ENCODE measurements around the gene KIF12.

Gene KIF12

GRCh38 chr9:114058688-114059046 lies 40.4 kb downstream of the KIF12 start:
- H3K9me3 Mint-ChIP-seq, result no peaks in the 10 kb centered on the region
- H3K36me3 Mint-ChIP-seq (ENCODE audit: low read depth), result no peaks in the 10 kb centered on the region
- peaks cover 4% of the 10 kb centered on the region for H3K27me3 Mint-ChIP-seq (ENCODE audit: low read depth)
- H3K4me3 Mint-ChIP-seq, result no peak overlapping the region
- H3K4me1 Mint-ChIP-seq (ENCODE audit: low read depth), result no peaks in the 10 kb centered on the region
- H3K27ac Mint-ChIP-seq, result no peak overlapping the region

GRCh38 chr9:114057161-114057885 lies 41.8 kb downstream of the KIF12 start:
- Mint-ChIP-seq H3K27ac (no peak overlapping the region), H3K9me3 (no peaks in the 10 kb centered on the region), H3K4me3 (no peak overlapping the region), H3K27me3 (ENCODE audit: low read depth) (no peaks in the 10 kb centered on the region), H3K36me3 (ENCODE audit: low read depth) (no peaks in the 10 kb centered on the region), H3K4me1 (ENCODE audit: low read depth) (no peaks in the 10 kb centered on the region)

DNA sequence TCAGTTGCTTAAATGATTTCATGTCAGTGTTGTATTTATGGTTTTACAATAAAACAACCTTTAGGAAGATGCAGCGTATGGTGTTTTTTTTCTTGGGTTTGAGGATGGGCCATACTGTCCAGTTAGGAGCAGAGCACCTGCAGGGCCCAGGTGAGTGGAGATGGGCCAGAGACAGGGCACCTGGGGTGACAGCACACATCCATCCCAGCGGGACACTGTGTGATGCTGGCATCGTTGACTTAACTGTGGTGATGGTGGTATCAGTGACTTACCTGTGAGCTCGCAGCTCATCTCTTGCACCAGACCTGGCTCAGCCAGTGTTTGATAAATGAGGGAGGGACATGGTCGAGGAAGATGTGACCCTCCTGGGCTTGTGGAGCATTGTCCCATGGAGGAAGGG lies 42.6 kb downstream of the KIF12 start:
- no peak overlapping the region for H3K27ac Mint-ChIP-seq
- no peak overlapping the region for H3K4me3 Mint-ChIP-seq
- H3K36me3 Mint-ChIP-seq (ENCODE audit: low read depth), result no peaks in the 10 kb centered on the region
- H3K9me3 Mint-ChIP-seq, result no peaks in the 10 kb centered on the region
- no peaks in the 10 kb centered on the region for H3K4me1 Mint-ChIP-seq (ENCODE audit: low read depth)
- H3K27me3 Mint-ChIP-seq (ENCODE audit: low read depth), result no peaks in the 10 kb centered on the region

DNA sequence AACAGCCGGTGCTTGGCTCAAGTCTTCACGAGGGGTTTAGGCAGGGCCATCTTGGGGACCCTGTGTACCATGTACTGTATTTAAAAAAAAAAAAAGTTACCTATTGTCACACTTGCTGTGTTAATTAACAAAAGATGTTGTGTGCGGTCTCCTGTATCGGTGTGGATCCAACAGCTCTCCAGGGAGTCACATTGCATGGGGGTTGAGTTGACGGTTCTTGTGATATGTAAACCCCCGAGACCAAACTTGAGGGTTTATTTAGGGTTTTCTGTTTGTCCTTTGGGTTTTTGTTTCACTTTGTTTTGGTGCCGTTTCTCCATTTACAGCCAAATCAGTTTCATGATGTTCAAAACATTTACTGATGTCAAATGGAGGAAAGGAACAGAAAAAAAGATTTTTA lies 43.2 kb downstream of the KIF12 start:
- H3K27ac Mint-ChIP-seq, result no peak overlapping the region

GRCh38 chr9:114055061-114055460 lies 44.0 kb downstream of the KIF12 start:
- H3K4me3 Mint-ChIP-seq, result no peak overlapping the region
- H3K27me3 Mint-ChIP-seq (ENCODE audit: low read depth), result no peaks in the 10 kb centered on the region
- H3K4me1 Mint-ChIP-seq (ENCODE audit: low read depth), result no peaks in the 10 kb centered on the region
- H3K27ac Mint-ChIP-seq, result no peak overlapping the region
- H3K36me3 Mint-ChIP-seq (ENCODE audit: low read depth), result no peaks in the 10 kb centered on the region
- no peaks in the 10 kb centered on the region for H3K9me3 Mint-ChIP-seq

More for the DNA sequence above, 43.2 kb downstream of the KIF12 start:
- Mint-ChIP-seq H3K36me3 (ENCODE audit: low read depth) (no peaks in the 10 kb centered on the region), H3K4me1 (ENCODE audit: low read depth) (no peaks in the 10 kb centered on the region), H3K4me3 (no peak overlapping the region), H3K27me3 (ENCODE audit: low read depth) (no peaks in the 10 kb centered on the region), H3K9me3 (no peaks in the 10 kb centered on the region)

DNA sequence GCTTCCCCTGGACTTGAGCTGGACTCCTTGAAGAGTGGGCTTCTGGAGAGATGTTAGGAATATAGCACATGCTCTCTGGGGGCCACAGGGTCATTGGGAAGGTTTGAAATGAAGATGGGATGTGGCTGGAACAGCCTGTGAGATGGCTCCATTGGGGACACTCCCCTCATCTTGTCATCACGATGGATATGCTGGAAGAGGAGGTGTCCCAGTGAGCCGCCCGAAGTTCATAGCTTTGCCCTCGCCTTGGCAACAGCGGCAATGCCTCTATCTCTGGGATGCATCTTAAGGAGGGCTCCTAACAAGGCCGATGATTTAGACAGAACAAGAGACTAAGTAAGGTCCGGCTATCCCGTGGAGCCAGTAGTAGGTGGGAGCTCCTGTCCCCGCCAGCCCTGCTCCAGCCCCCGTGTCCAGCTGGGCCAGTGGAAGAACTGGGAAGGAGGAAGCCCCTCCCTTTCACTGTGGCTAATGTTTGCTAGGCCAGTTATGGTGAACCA lies 44.9 kb downstream of the KIF12 start:
- no peaks in the 10 kb centered on the region for H3K27me3 Mint-ChIP-seq (ENCODE audit: low read depth)
- no peaks in the 10 kb centered on the region for H3K9me3 Mint-ChIP-seq
- H3K4me3 Mint-ChIP-seq, result no peak overlapping the region
- no peaks in the 10 kb centered on the region for H3K36me3 Mint-ChIP-seq (ENCODE audit: low read depth)
- H3K4me1 Mint-ChIP-seq (ENCODE audit: low read depth), result no peaks in the 10 kb centered on the region
- H3K27ac Mint-ChIP-seq, result no peak overlapping the region

GRCh38 chr9:114053246-114054005 lies 45.7 kb downstream of the KIF12 start:
- no peak overlapping the region for H3K27ac Mint-ChIP-seq
- H3K4me1 Mint-ChIP-seq (ENCODE audit: low read depth), result no peaks in the 10 kb centered on the region
- H3K36me3 Mint-ChIP-seq (ENCODE audit: low read depth), result no peaks in the 10 kb centered on the region
- H3K27me3 Mint-ChIP-seq (ENCODE audit: low read depth), result no peaks in the 10 kb centered on the region
- H3K4me3 Mint-ChIP-seq, result no peak overlapping the region
- H3K9me3 Mint-ChIP-seq, result no peaks in the 10 kb centered on the region

DNA sequence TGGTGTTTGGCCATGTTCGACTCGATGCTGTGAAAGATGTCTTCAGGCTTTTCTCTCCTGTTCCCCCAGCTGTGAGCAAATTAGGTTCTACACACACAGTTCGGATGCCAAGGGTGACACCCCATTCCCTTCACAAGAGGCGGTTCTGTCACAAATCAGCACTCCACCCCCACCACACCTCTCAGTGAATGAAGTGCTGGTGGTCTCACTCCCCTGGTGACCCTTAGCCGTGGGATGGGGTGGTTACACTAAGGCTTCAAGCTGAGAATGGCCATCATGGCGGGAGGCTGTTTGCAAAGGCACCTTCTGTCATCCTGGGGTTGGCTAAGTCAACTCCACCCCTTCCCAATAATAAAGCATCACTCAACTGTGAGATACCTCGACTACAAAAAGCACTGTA lies 47.4 kb downstream of the KIF12 start:
- H3K36me3 Mint-ChIP-seq (ENCODE audit: low read depth), result no peaks in the 10 kb centered on the region
- H3K27ac Mint-ChIP-seq, result no peak overlapping the region
- H3K9me3 Mint-ChIP-seq, result no peaks in the 10 kb centered on the region
- no peaks in the 10 kb centered on the region for H3K27me3 Mint-ChIP-seq (ENCODE audit: low read depth)
- no peaks in the 10 kb centered on the region for H3K4me1 Mint-ChIP-seq (ENCODE audit: low read depth)
- H3K4me3 Mint-ChIP-seq, result no peak overlapping the region

DNA sequence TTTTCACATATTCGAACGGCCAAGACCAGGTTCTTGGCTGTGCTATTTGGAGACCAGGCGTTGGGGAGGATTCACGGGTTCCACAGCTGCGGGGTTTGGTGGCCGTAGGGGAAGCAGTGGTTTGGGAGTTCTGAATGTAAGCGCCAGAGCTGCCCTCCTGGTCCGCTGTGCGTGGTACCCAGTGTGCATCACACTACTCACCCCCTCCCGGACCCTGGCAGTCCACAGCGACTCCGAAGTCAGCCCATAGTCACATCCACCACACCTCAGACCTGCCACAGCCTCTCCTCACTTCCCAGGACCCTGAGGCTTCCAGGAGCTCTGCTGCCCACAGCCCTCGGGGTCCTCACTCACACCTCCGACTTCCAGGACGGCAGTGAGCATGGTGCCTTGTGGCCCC lies 47.8 kb downstream of the KIF12 start:
- H3K36me3 Mint-ChIP-seq (ENCODE audit: low read depth), result no peaks in the 10 kb centered on the region
- H3K27ac Mint-ChIP-seq, result no peak overlapping the region
- H3K4me3 Mint-ChIP-seq, result no peak overlapping the region
- no peaks in the 10 kb centered on the region for H3K27me3 Mint-ChIP-seq (ENCODE audit: low read depth)
- H3K4me1 Mint-ChIP-seq (ENCODE audit: low read depth), result no peaks in the 10 kb centered on the region
- no peaks in the 10 kb centered on the region for H3K9me3 Mint-ChIP-seq

DNA sequence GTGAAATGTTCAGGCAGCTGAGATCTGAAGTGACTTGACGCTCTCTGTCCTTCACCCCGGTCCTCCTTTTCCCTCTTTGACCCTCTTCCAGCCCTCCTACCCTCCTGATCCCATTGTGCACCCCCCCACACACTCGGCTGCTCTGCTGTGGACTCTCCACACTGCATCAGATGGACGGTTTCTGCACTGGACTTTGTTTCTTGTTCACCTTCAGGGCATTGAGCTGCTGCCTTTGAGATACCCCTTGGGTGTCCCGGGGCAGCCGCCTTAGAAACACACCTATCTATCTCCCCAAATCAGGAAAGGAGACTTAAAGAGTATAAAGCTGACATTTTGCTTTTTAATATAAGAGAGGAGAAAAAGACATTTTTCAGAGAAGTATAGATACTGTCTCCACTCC lies 48.4 kb downstream of the KIF12 start:
- Mint-ChIP-seq H3K9me3 (no peaks in the 10 kb centered on the region), H3K4me3 (no peak overlapping the region), H3K27me3 (ENCODE audit: low read depth) (peaks cover 3% of the 10 kb centered on the region), H3K4me1 (ENCODE audit: low read depth) (no peaks in the 10 kb centered on the region), H3K36me3 (ENCODE audit: low read depth) (no peaks in the 10 kb centered on the region), H3K27ac (no peak overlapping the region)

- H3K4me3 Mint-ChIP-seq, result no peak overlapping the region
- no peaks in the 10 kb centered on the region for H3K4me1 Mint-ChIP-seq (ENCODE audit: low read depth)
- no peaks in the 10 kb centered on the region for H3K9me3 Mint-ChIP-seq
- no peak overlapping the region for H3K27ac Mint-ChIP-seq
- no peaks in the 10 kb centered on the region for H3K36me3 Mint-ChIP-seq (ENCODE audit: low read depth)
- H3K27me3 Mint-ChIP-seq (ENCODE audit: low read depth), result peaks cover 3% of the 10 kb centered on the region
These were observed 48.9 kb downstream of the KIF12 start for GRCh38 chr9:114050226-114050568.

DNA sequence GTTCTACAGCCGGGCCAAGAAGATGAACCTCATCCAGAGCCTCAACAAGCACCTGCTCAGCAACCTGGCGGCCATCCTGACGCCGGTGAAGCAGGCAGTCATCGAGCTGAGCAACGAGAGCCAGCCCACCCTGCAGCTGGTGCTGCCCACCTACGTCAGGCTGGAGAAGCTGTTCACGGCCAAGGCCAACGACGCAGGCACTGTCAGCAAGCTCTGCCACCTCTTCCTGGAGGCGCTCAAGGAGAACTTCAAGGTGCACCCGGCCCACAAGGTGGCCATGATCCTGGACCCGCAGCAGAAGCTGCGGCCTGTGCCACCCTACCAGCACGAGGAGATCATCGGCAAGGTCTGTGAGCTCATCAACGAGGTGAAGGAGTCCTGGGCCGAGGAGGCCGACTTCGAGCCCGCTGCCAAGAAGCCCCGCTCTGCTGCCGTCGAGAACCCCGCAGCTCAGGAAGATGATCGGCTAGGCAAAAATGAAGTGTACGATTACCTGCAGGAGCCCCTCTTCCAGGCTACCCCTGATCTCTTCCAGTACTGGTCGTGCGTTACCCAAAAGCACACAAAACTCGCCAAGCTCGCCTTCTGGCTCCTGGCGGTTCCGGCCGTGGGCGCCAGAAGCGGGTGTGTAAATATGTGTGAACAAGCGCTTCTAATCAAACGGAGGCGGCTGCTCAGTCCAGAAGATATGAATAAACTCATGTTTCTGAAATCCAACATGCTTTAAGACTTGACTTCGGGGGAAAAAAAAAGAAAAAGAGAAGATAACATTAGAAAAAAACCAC lies 49.5 kb downstream of the KIF12 start:
- H3K9me3 Mint-ChIP-seq, result no peaks in the 10 kb centered on the region
- peaks cover 3% of the 10 kb centered on the region for H3K27me3 Mint-ChIP-seq (ENCODE audit: low read depth)
- H3K4me1 Mint-ChIP-seq (ENCODE audit: low read depth), result no peaks in the 10 kb centered on the region
- no peak overlapping the region for H3K27ac Mint-ChIP-seq
- H3K4me3 Mint-ChIP-seq, result no peak overlapping the region
- no peaks in the 10 kb centered on the region for H3K36me3 Mint-ChIP-seq (ENCODE audit: low read depth)

GRCh38 chr9:114048533-114049415 lies 50.3 kb downstream of the KIF12 start:
- Mint-ChIP-seq H3K4me1 (ENCODE audit: low read depth) (no peaks in the 10 kb centered on the region), H3K36me3 (ENCODE audit: low read depth) (no peaks in the 10 kb centered on the region), H3K4me3 (no peak overlapping the region), H3K27ac (no peak overlapping the region), H3K9me3 (no peaks in the 10 kb centered on the region), H3K27me3 (ENCODE audit: low read depth) (peaks cover 12% of the 10 kb centered on the region)

GRCh38 chr9:114047717-114048116 lies 51.4 kb downstream of the KIF12 start:
- Mint-ChIP-seq H3K4me1 (ENCODE audit: low read depth) (no peaks in the 10 kb centered on the region), H3K36me3 (ENCODE audit: low read depth) (no peaks in the 10 kb centered on the region), H3K9me3 (no peaks in the 10 kb centered on the region), H3K27ac (no peak overlapping the region), H3K27me3 (ENCODE audit: low read depth) (peaks cover 13% of the 10 kb centered on the region), H3K4me3 (no peak overlapping the region)

Measured in T-helper 1 cell treated with Interleukin-12 subunit alpha and Interleukin-12 subunit beta and Interleukin-4 antibody, amounts not matched to agents 30 μg/mL and 1 μg/mL, for 36 hours (primary cell).